Tibial nerve (tissue), 3 donors: Measurements from ENCODE around the gene CFI.

ENCODE experiments used
- POLR2A ChIP-seq, 2 donors: fragments of 450-650 bp; IDR thresholded peaks; one replicate each; pipeline ENCODE4 v1.6.1; 2017; ENCODE audit warnings: antibody characterized with exemption in 2 of 2, mild to moderate bottlenecking in 2 of 2, moderate library complexity in 2 of 2
- TF ChIP-seq, protein P1 (sequence below), 5 experiments: fragments of 200-600 bp in 3 of 5; fragments of 450-650 bp in 2 of 5; sonication (generic) in 3 of 5; IDR thresholded peaks; one replicate each; pipeline ENCODE4 v1.5.1; 2016 to 2019; ENCODE audit warnings: antibody characterized with exemption in 5 of 5, mild to moderate bottlenecking in 3 of 5, moderate library complexity in 2 of 5

DNA sequence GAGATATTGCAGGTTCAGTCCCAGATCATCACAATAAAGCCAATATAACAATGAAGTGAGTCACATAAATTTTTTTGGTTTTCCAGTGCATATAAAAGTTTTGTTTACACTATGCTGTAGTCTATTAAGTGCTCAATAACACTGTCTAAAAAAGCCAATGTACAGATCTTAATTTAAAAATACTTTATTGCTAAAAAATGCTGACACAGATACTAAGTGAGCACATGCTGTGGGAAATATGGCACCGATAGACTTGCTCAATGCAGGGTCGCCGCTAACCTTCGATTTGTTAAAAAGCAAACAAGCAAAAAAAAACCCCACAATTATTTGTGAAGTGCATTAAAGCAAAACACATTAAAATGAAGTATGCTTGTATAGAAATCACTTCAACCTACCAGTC lies 82.2 kb downstream of the CFI start:
- TF ChIP-seq POLR2A (IDR thresholded peaks at IDR 0.05): no peak
- TF ChIP-seq, protein P1, sequence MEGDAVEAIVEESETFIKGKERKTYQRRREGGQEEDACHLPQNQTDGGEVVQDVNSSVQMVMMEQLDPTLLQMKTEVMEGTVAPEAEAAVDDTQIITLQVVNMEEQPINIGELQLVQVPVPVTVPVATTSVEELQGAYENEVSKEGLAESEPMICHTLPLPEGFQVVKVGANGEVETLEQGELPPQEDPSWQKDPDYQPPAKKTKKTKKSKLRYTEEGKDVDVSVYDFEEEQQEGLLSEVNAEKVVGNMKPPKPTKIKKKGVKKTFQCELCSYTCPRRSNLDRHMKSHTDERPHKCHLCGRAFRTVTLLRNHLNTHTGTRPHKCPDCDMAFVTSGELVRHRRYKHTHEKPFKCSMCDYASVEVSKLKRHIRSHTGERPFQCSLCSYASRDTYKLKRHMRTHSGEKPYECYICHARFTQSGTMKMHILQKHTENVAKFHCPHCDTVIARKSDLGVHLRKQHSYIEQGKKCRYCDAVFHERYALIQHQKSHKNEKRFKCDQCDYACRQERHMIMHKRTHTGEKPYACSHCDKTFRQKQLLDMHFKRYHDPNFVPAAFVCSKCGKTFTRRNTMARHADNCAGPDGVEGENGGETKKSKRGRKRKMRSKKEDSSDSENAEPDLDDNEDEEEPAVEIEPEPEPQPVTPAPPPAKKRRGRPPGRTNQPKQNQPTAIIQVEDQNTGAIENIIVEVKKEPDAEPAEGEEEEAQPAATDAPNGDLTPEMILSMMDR (IDR thresholded peaks at IDR 0.05): no peak
